Measurements from ENCODE around the gene OGFOD1. TPM values are rescaled to one million over a fixed set of nuclear protein-coding genes. Genes with fewer than 3 reads are reported as not detected.

OGFOD1 gene
- total and polyA plus RNA-seq, 2 of the 13 experiments (the other 11 are each of a cell fraction or from before 2014, with no cell fraction given) = 35.2 to 81.3 TPM

- TF ChIP-seq ZNF761 (CRISPR knock-in tag; conservative IDR thresholded peaks at IDR 0.05) = no peak
- no peak; the same call in none of the 2 replicates for TF ChIP-seq HNF1B (CRISPR knock-in tag; IDR thresholded peaks at IDR 0.05)
- TF ChIP-seq KLF16 (CRISPR knock-in tag; IDR thresholded peaks at IDR 0.05) = peak in 1 of 2 experiments; percentile 22; a peak in 1 of 4 replicates
- 0 out of 2 replicates have a peak, but pooled peaks have one; percentile 32 for TF ChIP-seq CSRNP1 (CRISPR knock-in tag; IDR thresholded peaks at IDR 0.05)
- no peak for TF ChIP-seq FOXM1 (CRISPR knock-in tag; IDR thresholded peaks at IDR 0.05)
- TF ChIP-seq BCL3 (CRISPR knock-in tag; IDR thresholded peaks at IDR 0.05) = no peak
- TF ChIP-seq ZBTB21 (CRISPR knock-in tag; IDR thresholded peaks at IDR 0.05) = no peak
- no peak for TF ChIP-seq HMGXB3 (CRISPR knock-in tag; IDR thresholded peaks at IDR 0.05; ENCODE audit: borderline replicate concordance)
- TF ChIP-seq ZNF501 (CRISPR knock-in tag; IDR thresholded peaks at IDR 0.05) = peak; percentile 79
- TF ChIP-seq MBD4 (IDR thresholded peaks at IDR 0.05; ENCODE audit: borderline replicate concordance, low read length) = no peak
- no peak for TF ChIP-seq ZNF275 (CRISPR knock-in tag; IDR thresholded peaks at IDR 0.05; ENCODE audit: borderline replicate concordance)
- no peak for TF ChIP-seq IRF1 (CRISPR knock-in tag; IDR thresholded peaks at IDR 0.05; ENCODE audit: low read depth)
- peak; percentile 51; the same call in 1 of the 2 replicates for TF ChIP-seq ZNF773 (CRISPR knock-in tag; IDR thresholded peaks at IDR 0.05; ENCODE audit: borderline replicate concordance)
- TF ChIP-seq ZNF331 (CRISPR knock-in tag; IDR thresholded peaks at IDR 0.05) = 0 out of 2 replicates have a peak, but pooled peaks have one; percentile 8
- no peak for TF ChIP-seq STAG1 (CRISPR knock-in tag; IDR thresholded peaks at IDR 0.05)
- no peak for TF ChIP-seq SNAPC2 (CRISPR knock-in tag; IDR thresholded peaks at IDR 0.05)
These were observed 667 bp downstream of the OGFOD1 start (continued) for GRCh38 chr16:56451753-56452689.

All from HepG2 (cell line).